Left colon (tissue), 2 donors: ENCODE measurements around the gene HLA-DMA. TPM values are rescaled to one million over a fixed set of nuclear protein-coding genes. Genes with fewer than 3 reads are reported as not detected.

ENCODE experiments used
- total RNA-seq, 2 donors: library from RNA; stranded (reverse); fragmentation: NEBNext Ultra II Directional; extraction: Animal tissue kit (Norgen Biotek cat#: 25700); gene quantifications; one replicate each; pipeline ENCODE4 v1.2.1, GENCODE V29; 2021
- donor health status: DM: no; HTN: no; CAD: no.
- donor health status: DM: yes; HTN: yes; CAD: no.

Gene HLA-DMA
- total RNA-seq, 2 donors from 2014 or later: 11.8 to 22.1 TPM

Other genes starting within 250 kb of the HLA-DMA start
- 1 to 10 TPM in 1 of 2 donors, not detected in 1; 1.2 TPM for gene HLA-DQA2, start 211.7 kb downstream of the HLA-DMA start, total RNA-seq
- gene HLA-DQB2, start 189.6 kb downstream of the HLA-DMA start, total RNA-seq: under 1 TPM; 0.58 to 0.95 TPM
- gene HLA-DOB, start 136.1 kb downstream of the HLA-DMA start, total RNA-seq: 1 to 10 TPM in 1 of 2 donors, under 1 TPM in 1; 0.64 to 1.7 TPM
- gene TAP2, start 114.4 kb downstream of the HLA-DMA start, total RNA-seq: 100 to 1,000 TPM in 1 of 2 donors, 10 to 100 TPM in 1; 38.9 to 109 TPM
- 100 to 1,000 TPM; 110 to 168 TPM for gene PSMB8, start 109.0 kb downstream of the HLA-DMA start, total RNA-seq
- 100 to 1,000 TPM in 1 of 2 donors, 10 to 100 TPM in 1; 73.5 to 118 TPM for gene TAP1, start 99.4 kb downstream of the HLA-DMA start, total RNA-seq
- gene PSMB9, start 98.9 kb downstream of the HLA-DMA start, total RNA-seq: 10 to 100 TPM; 26.3 to 72.2 TPM
- 10 to 100 TPM in 1 of 2 donors, 1 to 10 TPM in 1; 4.0 to 21.3 TPM for gene HLA-DMB, start 12.1 kb downstream of the HLA-DMA start, total RNA-seq
- 100 to 1,000 TPM; 128 TPM for gene BRD2, start 15.5 kb upstream of the HLA-DMA start, total RNA-seq
- 1 to 10 TPM in 1 of 2 donors, under 1 TPM in 1; 0.92 to 4.7 TPM for gene HLA-DOA, start 56.5 kb upstream of the HLA-DMA start, total RNA-seq
- gene HLA-DPA1, start 120.6 kb upstream of the HLA-DMA start, total RNA-seq: 100 to 1,000 TPM in 1 of 2 donors, 10 to 100 TPM in 1; 14.8 to 103 TPM
- gene HLA-DPB1, start 122.9 kb upstream of the HLA-DMA start, total RNA-seq: 10 to 100 TPM; 15.1 to 65.5 TPM
- gene COL11A2, start 239.4 kb upstream of the HLA-DMA start, total RNA-seq: under 1 TPM; 0.45 to 0.55 TPM
- gene RXRB, start 247.6 kb upstream of the HLA-DMA start, total RNA-seq: 10 to 100 TPM; 34.4 to 37.0 TPM
- gene SLC39A7, start 247.8 kb upstream of the HLA-DMA start, total RNA-seq: 100 to 1,000 TPM; 128 to 203 TPM